Measurements from ENCODE around the gene GALNT2.

GRCh38 chr1:230101556-230101955, 34.5 kb downstream of the GALNT2 start:
- TF ChIP-seq CTCF (conservative IDR thresholded peaks at IDR 0.05; ENCODE audit: low read length) (no peak), EZH2phosphoT487 (IDR thresholded peaks at IDR 0.05; ENCODE audit: borderline replicate concordance) (no peak)
